Activated CD4-positive, alpha-beta T cell treated with anti-CD3 and anti-CD28 coated beads, Interleukin-2, amount 50 U/mL, for 4 hours (primary cell): ENCODE data around the gene EVC.
A peak's percentile ranks its signal among the peaks of the same experiment; 100 is the strongest.

Source experiments
- DNase-seq, 2 experiments: peaks; one replicate each; pipeline ENCODE4 v3.0.0-alpha.2; 2020

EVC gene

GRCh38 chr4:5757091-5757490 is 46.1 kb downstream of the EVC start:
- DNase-seq = no peak

- no peak for DNase-seq
These were observed 46.5 kb downstream of the EVC start for GRCh38 chr4:5757536-5757935.

GRCh38 chr4:5757954-5758353 is 47.0 kb downstream of the EVC start:
- DNase-seq = no peak

- DNase-seq = peak; percentile 10 to 13
These were observed 47.7 kb downstream of the EVC start for GRCh38 chr4:5758741-5759140.

- no peak for DNase-seq
These were observed 48.5 kb downstream of the EVC start for GRCh38 chr4:5759236-5760075.

- DNase-seq = no peak
These were observed 49.2 kb downstream of the EVC start for GRCh38 chr4:5760246-5760645.

- DNase-seq = no peak
These were observed 50.0 kb downstream of the EVC start for GRCh38 chr4:5760936-5761480.

GRCh38 chr4:5770051-5770450 is 59.0 kb downstream of the EVC start:
- no peak for DNase-seq

- no peak for DNase-seq
These were observed 61.7 kb downstream of the EVC start for GRCh38 chr4:5772528-5773270.

- no peak for DNase-seq
These were observed 62.2 kb downstream of the EVC start for GRCh38 chr4:5773271-5773555.

- DNase-seq = no peak
These were observed 63.5 kb downstream of the EVC start for GRCh38 chr4:5774416-5775036.

GRCh38 chr4:5776510-5776909 is 65.5 kb downstream of the EVC start:
- DNase-seq = no peak

- DNase-seq = no peak
These were observed 70.0 kb downstream of the EVC start for GRCh38 chr4:5780831-5781480.

GRCh38 chr4:5781691-5782090 is 70.7 kb downstream of the EVC start:
- DNase-seq = no peak

GRCh38 chr4:5782829-5783476 is 72.0 kb downstream of the EVC start:
- no peak for DNase-seq

GRCh38 chr4:5783486-5783885 is 72.5 kb downstream of the EVC start:
- no peak for DNase-seq

GRCh38 chr4:5784021-5784420 is 73.0 kb downstream of the EVC start:
- DNase-seq = no peak

GRCh38 chr4:5784960-5785611 is 74.1 kb downstream of the EVC start:
- DNase-seq = no peak

GRCh38 chr4:5785806-5786680 is 75.0 kb downstream of the EVC start:
- no peak for DNase-seq

GRCh38 chr4:5787311-5787710 is 76.3 kb downstream of the EVC start:
- DNase-seq = no peak

GRCh38 chr4:5788144-5788543 is 77.1 kb downstream of the EVC start:
- DNase-seq = no peak
